Measurements from ENCODE around the gene ZDHHC8.

The ZDHHC8 gene

GRCh38 chr22:20131597-20131858 is at the start of gene ZDHHC8:
Gene ZDHHC8 (plus strand): TSS chr22:20131804. CDS start chr22:20131948, 144 bp downstream.
- H3K36me3 ChIP-seq (ENCODE audit: control insufficient read depth, insufficient read depth, low read length): peaks cover 1% of the 10 kb centered on the region
- H3K27me3 ChIP-seq (replicated peaks; ENCODE audit: control insufficient read depth, insufficient read depth, low read length): no peaks in the 10 kb centered on the region
- H3K4me3 ChIP-seq (replicated peaks; ENCODE audit: low read depth, low read length): peak within 1 kb of the TSS; percentile 87
- peak; percentile 56 for DNase-seq (ENCODE audit: extremely low read depth, insufficient read length)
- TF ChIP-seq CTCF (IDR thresholded peaks at IDR 0.05; ENCODE audit: insufficient read depth, low read length, poor library complexity, severe bottlenecking): no peak

GRCh38 chr22:20083157-20083890 is 48.3 kb upstream of the ZDHHC8 start:
- Histone ChIP-seq H3K27me3 (replicated peaks; ENCODE audit: control insufficient read depth, insufficient read depth, low read length) (no peaks in the 10 kb centered on the region), H3K4me3 (replicated peaks; ENCODE audit: low read depth, low read length) (no peak overlapping the region), H3K36me3 (ENCODE audit: control insufficient read depth, insufficient read depth, low read length) (peaks cover 18% of the 10 kb centered on the region)
- no peak for DNase-seq (ENCODE audit: extremely low read depth, insufficient read length)
- no peak for TF ChIP-seq CTCF (IDR thresholded peaks at IDR 0.05; ENCODE audit: insufficient read depth, low read length, poor library complexity, severe bottlenecking)

- Histone ChIP-seq H3K27me3 (replicated peaks; ENCODE audit: control insufficient read depth, insufficient read depth, low read length) (no peaks in the 10 kb centered on the region), H3K36me3 (ENCODE audit: control insufficient read depth, insufficient read depth, low read length) (peaks cover 20% of the 10 kb centered on the region), H3K4me3 (replicated peaks; ENCODE audit: low read depth, low read length) (no peak overlapping the region)
- no peak for TF ChIP-seq CTCF (IDR thresholded peaks at IDR 0.05; ENCODE audit: insufficient read depth, low read length, poor library complexity, severe bottlenecking)
- DNase-seq (ENCODE audit: extremely low read depth, insufficient read length): no peak
These were observed 47.6 kb upstream of the ZDHHC8 start for GRCh38 chr22:20083891-20084546.

GRCh38 chr22:20084547-20085413 is 46.8 kb upstream of the ZDHHC8 start:
- peak; percentile 50 for TF ChIP-seq CTCF (IDR thresholded peaks at IDR 0.05; ENCODE audit: insufficient read depth, low read length, poor library complexity, severe bottlenecking)
- Histone ChIP-seq H3K4me3 (replicated peaks; ENCODE audit: low read depth, low read length) (no peak overlapping the region), H3K36me3 (ENCODE audit: control insufficient read depth, insufficient read depth, low read length) (peaks cover 25% of the 10 kb centered on the region), H3K27me3 (replicated peaks; ENCODE audit: control insufficient read depth, insufficient read depth, low read length) (no peaks in the 10 kb centered on the region)
- no peak for DNase-seq (ENCODE audit: extremely low read depth, insufficient read length)

GRCh38 chr22:20085651-20086050 is 46.0 kb upstream of the ZDHHC8 start:
- peaks cover 31% of the 10 kb centered on the region for H3K36me3 ChIP-seq (ENCODE audit: control insufficient read depth, insufficient read depth, low read length)
- DNase-seq (ENCODE audit: extremely low read depth, insufficient read length): no peak
- H3K4me3 ChIP-seq (replicated peaks; ENCODE audit: low read depth, low read length): no peak overlapping the region
- TF ChIP-seq CTCF (IDR thresholded peaks at IDR 0.05; ENCODE audit: insufficient read depth, low read length, poor library complexity, severe bottlenecking): no peak
- H3K27me3 ChIP-seq (replicated peaks; ENCODE audit: control insufficient read depth, insufficient read depth, low read length): no peaks in the 10 kb centered on the region
